ENCODE data around the gene PCDHA10. TPM values are rescaled to one million over a fixed set of nuclear protein-coding genes. Genes with fewer than 3 reads are reported as not detected.

The PCDHA10 gene
- total RNA-seq, 1 experiment from 2014 or later = 10.7 TPM

DNA sequence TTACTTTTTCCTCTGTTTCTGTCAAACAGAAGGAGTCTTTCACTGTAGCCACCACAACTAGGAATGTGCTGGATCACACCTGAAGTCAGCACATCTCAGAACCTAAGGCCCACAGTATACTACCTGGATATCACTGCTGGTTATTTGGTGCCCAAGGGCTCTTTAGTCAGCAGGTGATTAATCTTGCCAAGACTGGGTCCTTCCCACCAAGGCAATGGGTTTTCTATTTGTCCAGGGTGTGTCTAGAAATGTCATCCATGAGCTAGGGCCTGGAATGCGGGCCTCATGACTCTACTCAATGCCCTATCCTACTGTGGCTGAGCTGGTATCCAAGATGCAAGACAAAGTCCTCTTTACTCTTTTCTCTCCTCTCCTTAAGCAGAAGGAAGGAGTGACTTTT, 60.6 kb downstream of the PCDHA10 start:
- Histone ChIP-seq H3K79me2 (ENCODE audit: insufficient read depth, low read length) (no peaks in the 10 kb centered on the region; the same call in 1 of the 2 replicates), H3K79me1 (ENCODE audit: insufficient read depth, low read depth, low read length, poor library complexity, severe bottlenecking) (no peaks in the 10 kb centered on the region), H3K23ac (ENCODE audit: insufficient read length, low read depth, low read length) (no peak overlapping the region), H3K27ac (ENCODE audit: insufficient read length, low read depth, low read length) (no peak overlapping the region), H4K20me1 (ENCODE audit: control insufficient read depth, insufficient read depth, insufficient read length) (no peaks in the 10 kb centered on the region), H3K9ac (ENCODE audit: extremely low read depth, insufficient read length, low read length) (no peak overlapping the region), H4K8ac (replicated peaks; ENCODE audit: insufficient read length, low read depth, low read length) (no peak overlapping the region), H2BK120ac (ENCODE audit: low read depth, low read length, poor library complexity, severe bottlenecking) (no peak overlapping the region), H2AK5ac (ENCODE audit: insufficient read length, low read length) (no peak overlapping the region), H3K14ac (ENCODE audit: insufficient read depth, low read length) (no peak overlapping the region), H3T11ph (ENCODE audit: low read length) (no peak overlapping the region), H3K56ac (ENCODE audit: insufficient read length, low read depth, low read length) (no peak overlapping the region), H2BK12ac (ENCODE audit: insufficient read length, low read depth, low read length) (no peak overlapping the region), H2BK15ac (ENCODE audit: low read depth, low read length) (no peak overlapping the region), H3K4me2 (ENCODE audit: insufficient read depth, insufficient read length, low read length) (no peak overlapping the region), H4K91ac (ENCODE audit: insufficient read length, low read depth, low read length) (no peak overlapping the region), H3K23me2 (ENCODE audit: insufficient read length, low read depth, low read length, poor library complexity, severe bottlenecking) (no peaks in the 10 kb centered on the region), H3K27me3 (ENCODE audit: insufficient read depth, low read length) (no peaks in the 10 kb centered on the region), H3K4me1 (ENCODE audit: insufficient read depth, low read length) (no peaks in the 10 kb centered on the region), H4K5ac (ENCODE audit: insufficient read length, low read depth, low read length) (no peak overlapping the region), H2AFZ (ENCODE audit: low read length) (no peak overlapping the region), H2BK20ac (ENCODE audit: low read depth, low read length, poor library complexity, severe bottlenecking) (no peak overlapping the region), H3K9me3 (ENCODE audit: control insufficient read depth, low read depth, low read length) (no peaks in the 10 kb centered on the region), H3K18ac (ENCODE audit: insufficient read length, low read depth, low read length) (no peak overlapping the region), H3K4ac (ENCODE audit: low read depth, low read length) (no peak overlapping the region), H2BK5ac (ENCODE audit: insufficient read length, low read length) (no peak overlapping the region)
- H3K9me3 Mint-ChIP-seq = peaks cover 0 to 4% of the 10 kb centered on the region in 2 experiments; a peak in 2 of 5 replicates
- peaks cover 2% of the 10 kb centered on the region; the same call in 1 of the 2 replicates for H3K27me3 Mint-ChIP-seq (ENCODE audit: low read depth)
- peaks cover 0 to 3% (median under 1%) of the 10 kb centered on the region in 3 experiments; a peak in 2 of 7 replicates for H3K36me3 Mint-ChIP-seq (ENCODE audit: insufficient read depth in 1 of 3, low read depth in 3 of 3)
- WGBS (ENCODE audit: extremely low coverage, insufficient read length, low lambda C conversion rate) = no CpG with 5 or more reads among the region's 1 CpG
- TF ChIP-seq, protein P1, sequence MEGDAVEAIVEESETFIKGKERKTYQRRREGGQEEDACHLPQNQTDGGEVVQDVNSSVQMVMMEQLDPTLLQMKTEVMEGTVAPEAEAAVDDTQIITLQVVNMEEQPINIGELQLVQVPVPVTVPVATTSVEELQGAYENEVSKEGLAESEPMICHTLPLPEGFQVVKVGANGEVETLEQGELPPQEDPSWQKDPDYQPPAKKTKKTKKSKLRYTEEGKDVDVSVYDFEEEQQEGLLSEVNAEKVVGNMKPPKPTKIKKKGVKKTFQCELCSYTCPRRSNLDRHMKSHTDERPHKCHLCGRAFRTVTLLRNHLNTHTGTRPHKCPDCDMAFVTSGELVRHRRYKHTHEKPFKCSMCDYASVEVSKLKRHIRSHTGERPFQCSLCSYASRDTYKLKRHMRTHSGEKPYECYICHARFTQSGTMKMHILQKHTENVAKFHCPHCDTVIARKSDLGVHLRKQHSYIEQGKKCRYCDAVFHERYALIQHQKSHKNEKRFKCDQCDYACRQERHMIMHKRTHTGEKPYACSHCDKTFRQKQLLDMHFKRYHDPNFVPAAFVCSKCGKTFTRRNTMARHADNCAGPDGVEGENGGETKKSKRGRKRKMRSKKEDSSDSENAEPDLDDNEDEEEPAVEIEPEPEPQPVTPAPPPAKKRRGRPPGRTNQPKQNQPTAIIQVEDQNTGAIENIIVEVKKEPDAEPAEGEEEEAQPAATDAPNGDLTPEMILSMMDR (conservative IDR thresholded peaks at IDR 0.05) = no peak
- H3K4me3 Mint-ChIP-seq = no peak overlapping the region
- H3K4me1 Mint-ChIP-seq = no peaks in the 10 kb centered on the region
- H3K27ac Mint-ChIP-seq = no peak overlapping the region
- DNase-seq = no peak

Other genes starting within 250 kb of the PCDHA10 start
- gene CD14, start 222.7 kb upstream of the PCDHA10 start, total RNA-seq (2021) = 0.13 TPM in 1 of 2 replicates, not detected in the other
- gene TMCO6, start 216.4 kb upstream of the PCDHA10 start, total RNA-seq (2021) = 37.3 and 39.3 TPM in 2 replicates
- gene NDUFA2, start 208.3 kb upstream of the PCDHA10 start, total RNA-seq (2021) = 84.9 and 86.6 TPM in 2 replicates
- 75.2 and 79.3 TPM in 2 replicates for gene IK, start 208.1 kb upstream of the PCDHA10 start, total RNA-seq (2021)
- 24.7 and 26.6 TPM in 2 replicates for gene WDR55, start 191.0 kb upstream of the PCDHA10 start, total RNA-seq (2021)
- gene DND1, start 182.3 kb upstream of the PCDHA10 start, total RNA-seq (2021) = 2.3 and 2.4 TPM in 2 replicates
- gene HARS1, start 164.5 kb upstream of the PCDHA10 start, total RNA-seq (2021) = 70.2 and 76.3 TPM in 2 replicates
- 20.2 and 20.5 TPM in 2 replicates for gene HARS2, start 164.4 kb upstream of the PCDHA10 start, total RNA-seq (2021)
- gene ZMAT2, start 155.4 kb upstream of the PCDHA10 start, total RNA-seq (2021) = 61.0 and 61.8 TPM in 2 replicates
- gene PCDHA1, start 69.8 kb upstream of the PCDHA10 start, total RNA-seq (2021) = 0.44 and 0.61 TPM in 2 replicates
- 0.18 and 0.20 TPM in 2 replicates for gene PCDHA2, start 61.0 kb upstream of the PCDHA10 start, total RNA-seq (2021)
- gene PCDHA3, start 54.8 kb upstream of the PCDHA10 start, total RNA-seq (2021) = 0.20 TPM in 1 of 2 replicates, not detected in the other
- 3.5 and 3.9 TPM in 2 replicates for gene PCDHA4, start 48.8 kb upstream of the PCDHA10 start, total RNA-seq (2021)
- 0.33 and 0.39 TPM in 2 replicates for gene PCDHA5, start 34.3 kb upstream of the PCDHA10 start, total RNA-seq (2021)
- gene PCDHA6, start 27.9 kb upstream of the PCDHA10 start, total RNA-seq (2021) = 4.5 and 4.9 TPM in 2 replicates
- 0.48 and 0.86 TPM in 2 replicates for gene PCDHA7, start 21.6 kb upstream of the PCDHA10 start, total RNA-seq (2021)
- gene PCDHA8, start 14.7 kb upstream of the PCDHA10 start, total RNA-seq (2021) = 0.57 and 0.79 TPM in 2 replicates
- gene PCDHA9, start 7.5 kb upstream of the PCDHA10 start, total RNA-seq (2021) = 0.46 and 0.55 TPM in 2 replicates
- 6.3 and 6.6 TPM in 2 replicates for gene PCDHA11, start 13.1 kb downstream of the PCDHA10 start, total RNA-seq (2021)
- gene PCDHA12, start 19.4 kb downstream of the PCDHA10 start, total RNA-seq (2021) = 7.1 and 7.2 TPM in 2 replicates
- 1.0 and 1.1 TPM in 2 replicates for gene PCDHA13, start 26.2 kb downstream of the PCDHA10 start, total RNA-seq (2021)
- 8.0 and 8.7 TPM in 2 replicates for gene PCDHAC1, start 70.4 kb downstream of the PCDHA10 start, total RNA-seq (2021)
- gene PCDHAC2, start 110.6 kb downstream of the PCDHA10 start, total RNA-seq (2021) = 4.8 and 5.4 TPM in 2 replicates
- gene PCDHB1, start 195.5 kb downstream of the PCDHA10 start, total RNA-seq (2021) = 0.07 and 0.11 TPM in 2 replicates
- gene PCDHB2, start 238.7 kb downstream of the PCDHA10 start, total RNA-seq (2021) = 26.3 and 27.7 TPM in 2 replicates
- 2.0 and 2.3 TPM in 2 replicates for gene PCDHB3, start 244.6 kb downstream of the PCDHA10 start, total RNA-seq (2021)